ENCODE measurements around the gene ELOVL5.

Gene ELOVL5

GRCh38 chr6:53299331-53300005, 49.3 kb downstream of the ELOVL5 start:
- H3K4me3 ChIP-seq (ENCODE audit: low read depth, low read length) = no peak overlapping the region
- no peak for DNase-seq (ENCODE audit: low read depth)
- TF ChIP-seq MAX (IDR thresholded peaks at IDR 0.05; ENCODE audit: low read depth, low read length) (no peak), CTCF (IDR thresholded peaks at IDR 0.05; ENCODE audit: low read depth, low read length) (no peak), MYC (IDR thresholded peaks at IDR 0.05; ENCODE audit: low read depth, low read length) (no peak), POLR2A (IDR thresholded peaks at IDR 0.05; ENCODE audit: extremely low read depth, insufficient read length) (no peak)

GRCh38 chr6:53297004-53297403, 51.7 kb downstream of the ELOVL5 start:
- no peak for DNase-seq (ENCODE audit: low read depth)
- no peak overlapping the region for H3K4me3 ChIP-seq (ENCODE audit: low read depth, low read length)
- no peak for TF ChIP-seq MAX (IDR thresholded peaks at IDR 0.05; ENCODE audit: low read depth, low read length)
- no peak for TF ChIP-seq CTCF (IDR thresholded peaks at IDR 0.05; ENCODE audit: low read depth, low read length)
- no peak for TF ChIP-seq POLR2A (IDR thresholded peaks at IDR 0.05; ENCODE audit: extremely low read depth, insufficient read length)
- no peak for TF ChIP-seq MYC (IDR thresholded peaks at IDR 0.05; ENCODE audit: low read depth, low read length)

GRCh38 chr6:53295176-53295575, 53.6 kb downstream of the ELOVL5 start:
- TF ChIP-seq MYC (IDR thresholded peaks at IDR 0.05; ENCODE audit: low read depth, low read length) (no peak), POLR2A (IDR thresholded peaks at IDR 0.05; ENCODE audit: extremely low read depth, insufficient read length) (no peak), MAX (IDR thresholded peaks at IDR 0.05; ENCODE audit: low read depth, low read length) (no peak), CTCF (IDR thresholded peaks at IDR 0.05; ENCODE audit: low read depth, low read length) (no peak)
- H3K4me3 ChIP-seq (ENCODE audit: low read depth, low read length) = no peak overlapping the region
- no peak for DNase-seq (ENCODE audit: low read depth)

- no peak overlapping the region for H3K4me3 ChIP-seq (ENCODE audit: low read depth, low read length)
Measured at GRCh38 chr6:53294611-53295010, 54.1 kb downstream of the ELOVL5 start.

GRCh38 chr6:53294095-53294494, 54.7 kb downstream of the ELOVL5 start:
- H3K4me3 ChIP-seq (ENCODE audit: low read depth, low read length) = no peak overlapping the region
- DNase-seq (ENCODE audit: low read depth) = peak; percentile 33
- TF ChIP-seq POLR2A (IDR thresholded peaks at IDR 0.05; ENCODE audit: extremely low read depth, insufficient read length) (no peak), MAX (IDR thresholded peaks at IDR 0.05; ENCODE audit: low read depth, low read length) (no peak), MYC (IDR thresholded peaks at IDR 0.05; ENCODE audit: low read depth, low read length) (no peak), CTCF (IDR thresholded peaks at IDR 0.05; ENCODE audit: low read depth, low read length) (peak; percentile 60)

More at GRCh38 chr6:53294611-53295010, 54.1 kb downstream of the ELOVL5 start:
- no peak for TF ChIP-seq CTCF (IDR thresholded peaks at IDR 0.05; ENCODE audit: low read depth, low read length)
- DNase-seq (ENCODE audit: low read depth) = no peak

GRCh38 chr6:53293691-53294090, 55.1 kb downstream of the ELOVL5 start:
- H3K4me3 ChIP-seq (ENCODE audit: low read depth, low read length) = no peak overlapping the region
- no peak for TF ChIP-seq POLR2A (IDR thresholded peaks at IDR 0.05; ENCODE audit: extremely low read depth, insufficient read length)
- no peak for TF ChIP-seq MAX (IDR thresholded peaks at IDR 0.05; ENCODE audit: low read depth, low read length)
- no peak for TF ChIP-seq CTCF (IDR thresholded peaks at IDR 0.05; ENCODE audit: low read depth, low read length)
- TF ChIP-seq MYC (IDR thresholded peaks at IDR 0.05; ENCODE audit: low read depth, low read length) = no peak
- no peak for DNase-seq (ENCODE audit: low read depth)

Measured in NB4 (cell line).